HG02623 (cell line): ENCODE data around the gene RHBG.

Experiments used
- ATAC-seq: cut with Tn5 transposase; IDR thresholded peaks from one replicate; pipeline ENCODE4 v1.9.1; 2021; ENCODE audit warnings: moderate library complexity; ENCODE audit not compliant: unreplicated experiment

The RHBG gene

DNA sequence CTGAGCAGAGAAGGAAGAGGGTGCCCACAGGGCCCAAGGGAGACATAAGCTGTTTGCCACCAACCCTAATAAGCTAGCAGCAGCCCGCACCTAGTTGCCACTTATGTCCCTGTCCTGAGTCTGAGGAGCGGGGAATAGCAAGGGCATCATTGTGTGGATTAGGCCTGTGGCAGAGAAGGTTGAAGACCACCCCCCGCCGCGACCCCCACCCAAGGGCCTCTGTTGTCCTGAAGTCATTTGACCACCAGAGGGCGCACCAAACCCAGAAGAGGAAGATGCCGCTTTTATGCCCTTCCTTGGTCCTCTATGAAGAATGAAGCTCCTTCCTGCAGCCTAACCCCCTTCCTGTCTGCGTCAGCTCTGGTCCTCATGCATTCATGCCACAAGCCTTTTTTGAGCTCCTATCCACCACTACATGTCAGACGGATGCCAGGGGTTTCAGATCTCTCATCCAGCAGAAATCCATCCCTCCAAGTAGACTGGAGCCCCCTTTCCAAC is 16.6 kb downstream of the RHBG start:
- no peak for ATAC-seq

DNA sequence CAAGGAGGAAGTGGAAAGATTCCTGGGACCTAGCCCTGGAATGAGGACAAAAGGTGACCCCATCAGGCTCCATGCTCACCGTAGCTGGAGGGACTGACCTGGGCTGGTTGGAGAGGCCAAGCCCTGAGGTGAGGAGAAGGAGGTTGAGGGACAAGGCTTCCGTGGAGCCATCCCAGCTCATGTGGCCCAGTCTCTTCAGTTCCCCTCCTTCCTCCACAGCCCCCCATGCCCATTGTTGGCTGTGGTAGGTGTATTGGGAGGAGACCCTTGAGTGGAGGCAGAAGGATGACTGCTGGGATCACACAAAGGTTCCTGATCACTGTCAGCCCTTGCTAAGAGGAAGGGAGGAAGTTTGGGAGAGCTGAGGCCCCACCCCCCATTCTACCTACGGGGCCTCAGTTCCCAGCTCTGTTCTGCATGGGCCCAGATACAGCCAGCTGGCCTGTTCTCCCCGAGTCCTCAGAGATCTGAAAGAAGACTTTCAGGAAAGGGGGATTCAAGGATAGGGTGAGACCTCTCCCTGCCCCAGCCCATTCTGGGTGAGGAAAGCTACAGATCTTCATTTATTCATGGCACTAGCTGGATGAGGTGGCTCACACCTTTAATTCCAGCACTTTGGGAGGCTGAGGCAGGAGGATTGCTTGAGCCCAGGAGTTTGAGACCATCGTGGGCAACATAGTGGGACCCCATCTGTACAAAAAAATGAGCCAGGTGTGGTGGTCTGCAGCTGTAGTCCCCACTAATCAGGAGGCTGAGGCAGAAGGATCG is 17.3 kb downstream of the RHBG start:
- ATAC-seq: no peak

DNA sequence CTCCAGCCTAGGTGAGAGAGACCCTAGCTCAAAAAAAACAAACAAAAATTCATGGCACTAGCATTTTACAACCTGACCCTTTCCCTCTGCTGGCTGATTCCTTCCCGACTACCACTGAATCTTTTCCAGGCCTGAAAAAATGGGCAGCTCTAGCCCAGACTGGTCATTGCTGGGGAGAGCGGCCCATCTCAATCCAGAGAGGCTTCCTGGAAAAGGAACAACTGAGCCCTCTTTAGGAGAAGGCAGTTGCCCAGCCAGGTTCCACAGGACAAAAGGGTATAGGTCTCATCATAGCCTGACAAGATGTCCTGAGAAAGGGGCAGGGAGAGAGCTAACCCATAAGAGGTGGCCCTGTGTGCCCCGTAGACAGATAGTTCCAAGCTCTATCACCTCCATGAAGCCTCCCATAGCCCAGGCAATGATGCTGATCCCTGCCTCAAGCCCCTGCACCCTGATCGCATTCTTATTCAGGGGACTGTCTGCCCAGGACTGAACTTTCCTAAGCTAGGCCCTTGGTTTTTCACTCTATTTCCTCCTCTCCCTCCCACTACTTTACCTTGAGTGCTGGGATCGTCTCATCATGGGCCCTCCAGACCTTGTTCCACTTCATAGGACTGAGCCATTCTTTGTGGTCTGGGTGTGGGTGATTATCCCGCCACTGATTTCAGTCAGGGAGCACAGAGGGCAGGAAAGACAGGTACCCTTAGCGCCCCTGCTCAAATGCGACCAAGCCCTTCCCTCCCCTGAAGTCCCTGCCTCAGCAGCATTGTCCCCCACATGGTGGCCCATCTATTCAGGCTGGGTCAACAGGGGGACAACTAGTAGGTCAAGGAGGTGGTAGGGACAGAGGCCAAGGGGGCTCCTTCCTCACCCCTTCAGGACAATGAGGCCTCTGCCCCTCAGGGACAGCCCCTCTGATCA is 18.2 kb downstream of the RHBG start:
- ATAC-seq: no peak

DNA sequence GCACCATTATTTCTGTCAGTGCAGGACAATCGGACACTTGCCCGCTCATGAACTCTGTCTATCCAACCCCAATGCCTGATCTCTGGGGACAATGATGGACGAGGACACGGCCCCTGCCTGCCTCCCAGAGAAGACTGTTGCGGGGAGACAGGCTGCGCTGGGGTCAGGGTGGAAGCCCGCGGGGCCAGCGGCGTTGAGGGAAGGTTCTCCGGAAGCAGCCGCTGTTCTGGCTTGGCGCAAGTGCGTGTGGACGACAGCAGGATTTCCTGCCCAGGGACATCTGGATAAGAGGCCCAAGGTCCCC is 18.8 kb downstream of the RHBG start:
- ATAC-seq: no peak

DNA sequence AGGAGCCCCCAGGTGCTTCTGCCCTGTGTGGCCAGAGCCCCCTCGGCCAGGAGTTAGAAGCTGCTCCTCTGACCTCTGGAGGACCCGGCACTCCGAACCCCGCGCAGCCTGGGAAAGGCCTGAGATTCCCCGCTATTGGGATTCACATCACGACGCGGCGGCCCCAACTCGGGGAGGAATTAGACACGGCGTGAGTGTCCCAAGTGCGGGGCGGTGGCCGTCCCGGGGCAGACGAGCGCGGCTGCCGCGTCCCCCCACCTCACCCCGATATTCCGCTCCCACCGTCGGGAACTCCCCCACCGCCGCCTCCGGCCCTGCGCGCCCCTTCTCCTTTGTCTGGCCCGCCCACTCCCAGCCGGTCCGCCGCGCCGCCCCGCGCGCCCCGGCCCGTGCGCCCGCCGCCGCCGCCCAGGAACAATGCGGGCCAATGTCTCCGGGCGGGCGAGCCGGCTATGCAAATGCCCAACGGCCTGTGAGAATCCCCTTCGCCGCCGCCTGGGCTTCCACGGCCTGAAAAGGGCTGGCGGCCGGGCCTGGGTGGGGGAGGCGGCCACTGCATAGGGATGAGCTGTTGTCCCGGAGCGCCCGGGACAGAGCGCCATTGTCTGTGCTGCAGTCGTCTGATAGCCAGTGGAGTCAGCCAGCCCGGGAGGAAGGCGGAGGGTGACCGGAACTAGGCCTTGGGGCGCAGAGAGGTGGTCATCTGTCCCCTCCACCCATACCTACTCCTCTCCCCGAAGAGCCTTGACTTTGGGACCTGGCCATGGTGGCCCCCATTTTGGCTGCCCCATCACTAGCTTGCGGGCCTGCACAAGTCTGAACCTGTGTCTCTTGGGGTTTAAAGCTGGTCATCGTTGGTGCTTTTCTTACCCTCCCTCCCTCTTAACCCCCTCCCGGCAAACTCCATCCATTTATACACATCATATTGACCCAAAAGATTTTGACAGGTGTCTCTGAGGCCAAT is 19.4 kb downstream of the RHBG start:
- no peak for ATAC-seq

DNA sequence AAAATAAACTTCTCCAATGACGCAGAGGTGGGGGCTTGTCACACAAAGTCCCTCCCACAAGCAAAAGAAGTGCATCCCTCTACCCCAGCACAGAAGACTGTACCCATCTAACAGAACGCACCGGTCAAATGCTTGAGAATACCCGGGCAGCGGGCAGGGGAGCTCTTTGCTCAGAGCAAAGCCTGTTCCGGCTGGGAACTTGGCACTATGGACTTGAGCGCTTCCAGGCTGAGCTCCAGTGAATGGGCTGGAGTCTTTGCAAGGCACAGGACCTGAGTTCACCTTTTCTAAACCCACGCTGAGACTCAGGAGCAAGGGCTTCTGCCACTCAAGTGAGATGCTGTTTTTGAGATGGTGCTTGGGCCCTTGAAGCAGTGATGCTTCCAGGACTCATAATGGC is 20.3 kb downstream of the RHBG start:
- no peak for ATAC-seq

DNA sequence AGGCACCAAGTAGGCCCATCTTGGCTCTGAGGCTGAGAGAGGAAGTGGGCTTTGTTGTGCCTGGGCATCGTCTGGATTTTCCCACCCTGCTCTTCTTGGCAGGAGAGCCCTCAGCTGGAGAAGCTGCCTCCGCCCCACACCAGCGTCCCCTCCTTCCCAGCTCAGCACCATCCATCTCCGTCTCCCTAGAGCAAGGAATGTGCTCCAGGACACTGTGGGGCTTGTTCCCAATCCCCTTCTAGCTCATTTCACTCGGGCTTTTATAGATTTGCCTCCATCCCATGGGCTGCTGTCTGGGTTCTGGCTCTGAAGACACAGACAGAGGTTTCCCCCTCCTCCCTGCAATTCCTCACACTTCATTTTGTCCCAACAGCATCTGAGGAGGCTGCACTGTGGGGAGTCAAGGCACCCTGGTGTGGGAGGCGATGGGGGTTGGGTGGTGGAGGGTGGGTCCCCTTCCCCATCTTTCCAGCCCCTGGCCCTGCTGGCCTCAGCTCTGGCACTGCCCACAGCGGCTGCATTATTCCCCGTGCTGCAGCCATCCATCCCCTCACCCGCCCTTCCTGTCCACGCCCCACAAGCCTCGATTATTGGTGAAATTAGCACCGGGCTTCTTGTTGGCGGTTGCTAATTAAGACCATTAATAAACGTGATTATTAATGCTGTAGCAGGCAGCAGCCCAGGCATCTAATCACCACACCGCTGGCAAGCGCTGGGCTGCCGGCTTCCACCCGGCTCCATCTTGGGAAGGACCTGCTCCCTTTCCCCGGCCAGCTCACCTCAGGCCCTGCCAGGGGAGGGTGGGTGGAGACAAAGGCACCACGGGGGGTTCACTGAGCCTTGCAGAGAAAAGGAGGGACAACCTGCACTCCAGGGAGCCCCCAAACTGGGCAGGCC is 21.7 kb downstream of the RHBG start:
- no peak for ATAC-seq

DNA sequence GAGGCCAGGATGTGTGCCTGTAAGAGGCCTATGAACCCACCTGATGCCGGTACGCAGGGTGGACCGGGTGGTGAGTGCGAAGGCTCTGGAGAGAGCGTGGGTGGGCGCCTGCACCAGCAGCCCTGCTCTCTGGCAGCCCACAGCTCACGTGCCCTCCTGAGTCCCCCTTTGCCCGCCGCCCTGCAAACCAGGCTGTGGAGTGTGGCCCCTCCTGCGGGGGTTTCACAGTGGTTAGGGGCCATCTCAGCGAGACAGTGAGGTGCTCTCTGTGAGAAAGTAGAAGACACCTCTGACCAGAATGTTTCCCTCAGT is 22.3 kb downstream of the RHBG start:
- no peak for ATAC-seq

DNA sequence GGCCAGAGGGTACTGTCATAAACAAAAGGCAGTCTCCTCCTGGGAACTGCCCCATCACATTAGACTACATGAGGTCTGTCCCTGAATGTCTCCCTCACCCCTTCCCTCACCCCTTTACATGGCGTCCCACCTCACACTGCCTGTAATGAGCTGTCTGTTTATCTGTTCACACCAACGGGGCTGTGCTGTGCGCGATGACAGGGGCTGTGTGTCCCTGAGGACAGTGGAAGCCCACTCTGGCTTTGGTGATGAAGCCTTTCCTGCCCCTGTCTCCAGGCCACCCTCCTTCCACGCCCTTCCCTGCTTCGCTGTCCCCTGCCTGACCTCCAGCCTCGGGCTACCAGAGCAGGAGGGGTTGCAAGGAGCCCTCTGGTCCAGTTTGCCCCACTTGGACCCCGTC is 22.7 kb downstream of the RHBG start:
- no peak for ATAC-seq

DNA sequence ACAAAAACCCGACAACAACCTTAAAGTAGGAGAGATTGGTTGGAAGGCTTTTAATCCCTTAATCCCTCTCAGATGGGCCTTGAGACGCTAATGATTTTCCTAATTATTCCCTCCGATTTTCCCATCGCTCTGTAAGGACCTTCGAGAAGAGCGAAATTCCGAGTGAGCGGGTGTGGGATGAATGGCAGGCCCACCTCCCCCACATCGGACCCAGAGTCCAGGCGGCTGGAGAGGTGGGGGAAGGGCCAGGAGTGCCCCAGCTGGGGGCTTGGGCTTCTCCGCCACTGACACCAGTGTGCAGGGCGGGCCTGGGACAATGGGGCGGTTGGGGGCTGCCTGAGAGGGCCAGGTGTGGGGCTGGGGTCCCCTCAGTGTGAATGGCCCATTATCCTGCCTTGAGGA is 23.4 kb downstream of the RHBG start:
- no peak for ATAC-seq

DNA sequence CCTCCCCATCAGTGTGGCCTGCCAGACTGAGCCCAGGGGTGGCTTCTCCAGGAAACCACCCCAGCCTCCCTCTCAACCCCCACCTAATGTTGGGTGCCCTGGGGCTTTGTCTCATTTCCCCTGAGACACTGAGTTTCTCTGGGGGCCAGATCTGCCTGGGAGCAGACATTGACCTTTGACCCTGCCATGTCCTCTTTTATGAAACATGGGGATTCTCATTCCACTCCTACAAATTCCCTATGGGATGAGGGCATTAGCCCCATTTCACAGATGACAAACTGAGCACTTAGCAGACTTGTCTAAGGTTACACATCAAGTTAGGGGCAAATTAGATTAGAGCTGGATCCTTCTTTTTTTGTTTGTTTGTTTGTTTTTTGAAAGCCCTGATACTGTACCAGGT is 24.1 kb downstream of the RHBG start:
- no peak for ATAC-seq

DNA sequence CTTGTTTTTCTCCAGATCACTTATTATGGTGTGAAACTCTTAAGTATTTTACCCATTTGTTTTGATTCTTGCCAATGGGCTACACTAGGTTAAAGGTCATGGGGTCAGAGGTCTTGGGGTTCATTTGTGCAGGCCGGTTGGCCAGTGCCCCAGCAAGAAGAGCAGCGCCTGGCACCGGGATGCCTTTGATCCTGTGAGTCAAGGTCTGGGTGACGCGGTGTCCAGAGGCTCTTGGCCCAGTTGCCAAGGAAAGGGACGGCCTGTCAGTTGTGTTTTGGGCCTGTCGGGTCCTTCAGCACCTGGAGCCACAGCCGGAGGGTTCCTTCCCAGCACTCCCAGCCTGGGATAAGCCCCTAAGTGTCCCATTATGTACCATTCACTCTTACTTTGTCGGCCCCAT is 25.1 kb downstream of the RHBG start:
- no peak for ATAC-seq

DNA sequence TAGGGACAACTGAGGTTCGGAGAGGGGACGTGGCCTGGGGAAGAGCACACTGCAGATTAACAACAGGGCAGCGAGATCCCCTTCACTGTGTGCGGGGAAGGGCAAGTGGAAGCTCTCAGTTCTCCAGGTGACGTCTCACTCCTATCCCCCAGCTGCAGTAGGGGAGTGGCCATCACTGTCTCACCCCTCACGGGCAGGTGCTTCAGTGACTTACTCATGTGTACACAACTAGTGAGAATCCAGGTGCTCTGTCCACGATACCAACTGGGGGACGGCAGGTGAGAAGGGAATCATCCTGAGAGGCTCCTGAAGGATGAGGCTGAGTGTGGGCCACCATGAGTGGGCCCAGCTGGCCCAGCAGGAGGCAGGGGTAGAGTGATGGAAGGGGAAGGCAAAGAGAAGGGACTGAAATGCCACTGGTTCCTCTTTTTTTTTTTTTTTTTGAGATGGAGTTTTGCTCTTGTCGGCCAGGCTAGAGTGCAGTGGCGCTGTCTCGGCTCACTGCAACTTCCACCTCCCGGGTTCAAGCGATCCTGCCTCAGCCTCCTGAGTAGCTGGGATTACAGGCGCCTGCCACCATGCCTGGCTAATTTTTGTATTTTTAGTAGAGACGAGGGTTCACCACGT is 25.9 kb downstream of the RHBG start:
- ATAC-seq: no peak

DNA sequence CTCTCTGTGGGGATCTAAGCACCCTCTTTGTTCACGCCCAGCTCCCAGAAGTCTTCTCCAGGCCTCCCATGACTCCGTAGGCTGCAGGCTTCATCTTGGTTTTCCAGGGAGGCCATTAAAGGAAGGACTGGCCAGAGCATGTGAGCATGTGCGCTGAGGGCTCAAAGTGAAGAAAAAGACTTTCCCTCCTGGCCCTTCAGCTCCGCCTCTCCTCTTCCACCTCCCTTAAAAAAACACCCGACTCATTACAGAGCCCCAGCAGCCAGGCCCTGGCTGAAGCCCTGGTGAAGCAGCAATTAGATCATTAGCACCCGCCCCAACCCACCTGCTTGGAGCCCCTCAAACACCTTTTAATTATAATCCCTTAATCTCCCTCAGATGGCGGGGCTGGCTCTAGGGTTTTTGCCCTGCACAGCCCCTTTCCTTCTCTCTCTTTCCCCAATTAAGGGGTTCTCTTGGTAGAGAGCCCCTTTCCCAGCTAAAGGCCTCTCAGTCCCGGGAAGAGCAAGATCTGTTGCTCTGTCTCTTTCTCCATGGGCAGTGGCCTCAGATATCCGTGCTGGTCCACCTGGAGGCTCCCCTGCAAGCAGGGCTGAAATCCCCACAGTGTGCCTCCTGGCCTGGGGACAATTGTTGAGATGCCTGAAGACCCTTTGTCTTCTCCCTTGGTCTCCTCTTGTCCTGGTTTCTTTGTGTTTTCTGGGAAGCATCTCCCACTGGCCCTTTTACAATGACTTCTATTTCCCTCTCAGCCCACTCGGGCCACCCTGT is 30.5 kb downstream of the RHBG start:
- no peak for ATAC-seq

DNA sequence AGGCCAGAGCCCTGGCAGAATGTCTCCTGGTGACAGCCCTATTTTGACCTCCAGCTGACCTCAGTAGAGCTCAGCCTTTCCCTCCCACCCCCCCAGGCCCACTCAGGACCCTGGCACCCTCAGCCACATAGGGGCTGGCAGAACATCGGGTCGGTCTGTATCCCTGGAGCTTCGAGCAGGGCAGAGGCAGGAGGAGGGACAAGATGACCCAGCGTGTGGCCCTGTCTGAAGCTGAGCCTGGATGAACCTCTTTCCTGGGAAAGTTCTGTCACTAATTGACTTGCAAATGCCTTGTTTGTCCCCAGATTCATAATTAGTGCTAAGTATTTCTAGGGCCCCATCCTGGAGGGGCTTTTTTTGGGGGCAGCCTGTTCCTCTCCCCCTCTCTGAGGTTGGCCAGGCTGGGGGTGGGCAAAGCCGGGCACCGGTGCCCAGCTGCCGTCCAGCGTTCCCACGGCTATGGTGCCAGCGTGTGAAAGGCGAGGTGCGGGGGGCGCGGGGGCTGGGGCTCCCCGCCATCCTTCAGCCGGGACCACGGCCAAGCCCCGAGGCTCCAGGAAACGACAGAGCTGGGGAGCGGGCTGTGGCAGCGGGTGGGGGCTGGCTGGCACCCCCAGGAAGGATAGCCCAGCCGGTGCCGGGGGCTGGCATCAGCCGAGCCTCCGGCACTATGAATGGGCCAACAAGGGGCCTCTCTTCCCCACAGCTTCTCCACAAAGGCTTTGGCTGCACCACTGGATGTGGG is 31.4 kb downstream of the RHBG start:
- ATAC-seq: no peak

DNA sequence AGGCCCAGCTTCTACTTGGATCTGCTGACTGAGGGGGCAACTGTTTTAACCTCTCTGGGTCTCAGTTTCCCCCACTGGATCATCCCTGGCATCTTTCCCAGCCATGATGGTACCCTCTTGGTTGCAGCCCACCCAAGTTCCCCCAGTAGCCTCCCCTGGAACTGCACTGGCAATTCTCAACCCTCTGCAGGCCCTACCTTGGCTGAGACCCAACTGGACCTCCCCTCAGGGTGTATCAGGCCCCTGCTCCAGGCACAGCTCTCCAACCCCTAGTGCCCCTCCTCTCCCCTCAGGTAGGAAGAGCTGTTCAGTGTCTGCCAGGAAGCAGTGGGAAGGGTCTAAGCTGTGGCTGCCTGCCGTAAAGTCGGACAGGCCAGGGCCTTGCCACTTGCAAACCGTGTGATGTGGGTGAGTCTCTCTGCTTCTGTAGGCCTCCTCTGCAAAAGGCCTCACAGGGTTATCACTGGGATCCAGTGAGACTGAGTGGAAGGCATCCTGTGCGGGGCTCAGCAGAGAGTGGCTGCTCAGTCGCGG is 32.1 kb downstream of the RHBG start:
- ATAC-seq: no peak

DNA sequence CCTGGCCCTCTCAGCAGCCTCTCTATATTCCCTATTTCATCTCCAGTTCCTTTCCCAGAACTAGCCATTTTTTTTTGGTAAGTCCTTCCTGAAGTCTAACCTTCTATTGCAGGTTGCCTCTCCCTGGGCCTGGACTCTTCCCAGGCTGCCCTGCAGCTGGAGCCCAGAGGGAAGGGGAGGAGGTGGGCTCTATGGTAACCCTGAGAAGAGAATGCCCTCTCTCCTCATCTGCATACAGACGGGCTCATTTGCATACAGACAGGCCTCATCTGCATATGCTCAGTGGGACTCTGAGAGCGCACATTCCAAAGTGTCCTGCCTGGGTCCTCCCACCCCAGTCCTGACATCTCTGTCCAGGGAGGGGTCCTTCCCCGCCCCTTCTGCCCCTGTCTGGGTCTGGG is 32.7 kb downstream of the RHBG start:
- ATAC-seq: no peak

DNA sequence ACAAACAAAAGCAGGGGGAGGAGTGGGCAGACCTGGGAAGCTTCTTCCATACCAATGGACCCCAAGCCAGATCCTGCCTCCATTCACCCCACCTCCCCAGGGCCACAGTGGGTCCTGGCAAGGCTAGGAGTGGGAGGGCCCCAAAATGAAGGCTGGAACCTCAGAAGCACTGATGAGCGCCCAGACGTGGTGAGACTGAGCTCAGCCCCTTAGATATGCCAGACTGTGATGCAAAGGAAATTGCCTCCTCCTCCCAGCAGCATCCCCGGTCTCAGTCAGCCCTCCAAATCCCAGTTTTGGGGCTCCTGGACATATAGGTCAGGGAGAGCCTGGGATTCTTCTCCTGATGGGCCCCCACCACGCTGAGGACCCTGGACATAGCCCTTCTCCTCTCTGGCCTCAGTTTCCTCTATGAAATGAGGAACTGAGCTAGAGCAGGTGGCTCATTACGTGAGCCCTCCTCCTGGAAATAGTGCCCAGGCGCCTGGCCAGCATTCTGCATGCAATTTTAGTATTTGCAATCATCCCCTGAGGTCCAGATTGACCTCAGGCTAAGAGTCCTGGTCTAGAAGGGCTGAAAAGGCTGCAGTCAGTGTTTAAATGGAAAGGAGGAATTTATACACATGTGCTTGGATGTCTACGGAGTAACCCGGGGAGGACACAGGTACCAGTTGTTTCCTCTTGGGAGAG is 33.5 kb downstream of the RHBG start:
- no peak for ATAC-seq
